GM19438 (cell line): ENCODE measurements around the gene ZNF484.

Source experiments
- ATAC-seq: cut with Tn5 transposase; IDR thresholded peaks from one replicate; pipeline ENCODE4 v1.9.1; 2021; ENCODE audit warnings: low read depth; ENCODE audit not compliant: unreplicated experiment

ZNF484 gene

DNA sequence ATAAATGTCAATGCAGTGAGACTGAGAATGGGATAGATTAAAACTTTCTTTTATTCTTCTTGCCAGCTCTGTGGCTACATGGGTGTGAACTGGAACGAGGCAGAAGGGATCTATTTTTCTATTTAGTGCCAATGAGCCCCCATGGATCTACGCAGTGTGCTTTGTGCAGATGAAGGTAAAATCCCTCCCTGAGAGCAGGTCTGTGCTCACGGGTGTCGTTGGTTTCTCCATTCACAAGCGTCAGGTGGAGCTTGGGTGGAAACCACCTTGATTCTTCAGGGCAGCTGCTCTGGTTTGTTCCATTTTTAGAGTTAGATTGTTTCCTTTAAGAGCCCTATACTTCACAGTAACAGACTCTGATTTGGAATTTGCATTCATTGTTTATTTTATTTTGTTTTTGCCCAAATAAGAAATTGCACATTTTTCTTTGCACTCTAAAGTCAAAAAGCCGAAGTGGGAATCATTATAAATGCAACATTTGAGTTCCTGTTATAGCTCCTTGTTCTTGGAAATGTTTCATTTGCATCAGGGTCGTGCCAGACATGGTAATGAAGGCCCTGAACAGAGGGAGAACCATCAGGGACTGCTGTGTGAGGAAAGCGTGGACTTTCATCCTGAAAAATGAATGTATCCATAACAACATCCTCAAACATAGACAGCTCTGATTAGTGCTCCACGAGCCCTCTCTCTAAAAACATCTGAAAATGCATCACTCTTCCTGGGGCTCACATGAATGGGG lies 82.1 kb downstream of the ZNF484 start:
- ATAC-seq: no peak
